ENCODE measurements around the gene KCNQ1. TPM values are rescaled to one million over a fixed set of nuclear protein-coding genes. Genes with fewer than 3 reads are reported as not detected.
"Not testable (repeated sequence)": the region's sequence is repeated elsewhere in the genome, so short reads cannot be mapped to it uniquely, and the experiment has no call there.

Gene KCNQ1
- total RNA-seq, 2 donors from 2014 or later = 51.4 to 55.8 TPM

DNA sequence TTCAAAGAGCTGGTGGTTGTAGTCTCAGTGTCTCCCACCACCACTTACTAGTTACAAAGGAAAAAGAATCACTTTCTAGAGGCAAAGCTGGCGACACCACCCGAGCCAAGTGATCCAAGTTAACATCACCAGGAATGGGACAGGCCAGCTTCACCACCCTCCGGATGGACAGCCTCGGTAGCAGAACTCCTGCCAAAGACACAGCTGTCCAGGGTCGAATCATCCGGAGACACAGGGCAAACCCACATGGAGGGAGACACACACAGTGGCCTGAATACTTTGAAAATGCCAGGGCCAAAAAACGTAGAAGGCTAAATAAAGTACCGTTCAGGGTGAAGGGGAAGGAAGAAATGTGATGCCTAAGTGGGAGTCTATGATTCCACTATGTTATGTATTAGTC lies 33.1 kb downstream of the KCNQ1 start:
- intact Hi-C loops (cut with DNase I) = no loop called here
- Histone ChIP-seq H3K27ac (no peak overlapping the region), H3K36me3 (no peaks in the 10 kb centered on the region), H3K9me3 (no peaks in the 10 kb centered on the region), H3K4me3 (no peak overlapping the region), H3K4me1 (no peaks in the 10 kb centered on the region), H3K27me3 (no peaks in the 10 kb centered on the region), H3K9ac (ENCODE audit: low read depth in 2 of 2, low read length in 2 of 2) (no peak overlapping the region)
- TF ChIP-seq, protein P1, sequence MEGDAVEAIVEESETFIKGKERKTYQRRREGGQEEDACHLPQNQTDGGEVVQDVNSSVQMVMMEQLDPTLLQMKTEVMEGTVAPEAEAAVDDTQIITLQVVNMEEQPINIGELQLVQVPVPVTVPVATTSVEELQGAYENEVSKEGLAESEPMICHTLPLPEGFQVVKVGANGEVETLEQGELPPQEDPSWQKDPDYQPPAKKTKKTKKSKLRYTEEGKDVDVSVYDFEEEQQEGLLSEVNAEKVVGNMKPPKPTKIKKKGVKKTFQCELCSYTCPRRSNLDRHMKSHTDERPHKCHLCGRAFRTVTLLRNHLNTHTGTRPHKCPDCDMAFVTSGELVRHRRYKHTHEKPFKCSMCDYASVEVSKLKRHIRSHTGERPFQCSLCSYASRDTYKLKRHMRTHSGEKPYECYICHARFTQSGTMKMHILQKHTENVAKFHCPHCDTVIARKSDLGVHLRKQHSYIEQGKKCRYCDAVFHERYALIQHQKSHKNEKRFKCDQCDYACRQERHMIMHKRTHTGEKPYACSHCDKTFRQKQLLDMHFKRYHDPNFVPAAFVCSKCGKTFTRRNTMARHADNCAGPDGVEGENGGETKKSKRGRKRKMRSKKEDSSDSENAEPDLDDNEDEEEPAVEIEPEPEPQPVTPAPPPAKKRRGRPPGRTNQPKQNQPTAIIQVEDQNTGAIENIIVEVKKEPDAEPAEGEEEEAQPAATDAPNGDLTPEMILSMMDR (IDR thresholded peaks at IDR 0.05) = no peak
- DNase-seq = no peak

GRCh38 chr11:2480067-2480873 lies 35.5 kb downstream of the KCNQ1 start:
- intact Hi-C loops (cut with DNase I); H3K9ac ChIP-seq (ENCODE audit: low read depth in 2 of 2, low read length in 2 of 2); H3K36me3 ChIP-seq; H3K27ac ChIP-seq; H3K4me1 ChIP-seq; H3K9me3 ChIP-seq; H3K27me3 ChIP-seq; DNase-seq; H3K4me3 ChIP-seq: not testable (repeated sequence)

DNA sequence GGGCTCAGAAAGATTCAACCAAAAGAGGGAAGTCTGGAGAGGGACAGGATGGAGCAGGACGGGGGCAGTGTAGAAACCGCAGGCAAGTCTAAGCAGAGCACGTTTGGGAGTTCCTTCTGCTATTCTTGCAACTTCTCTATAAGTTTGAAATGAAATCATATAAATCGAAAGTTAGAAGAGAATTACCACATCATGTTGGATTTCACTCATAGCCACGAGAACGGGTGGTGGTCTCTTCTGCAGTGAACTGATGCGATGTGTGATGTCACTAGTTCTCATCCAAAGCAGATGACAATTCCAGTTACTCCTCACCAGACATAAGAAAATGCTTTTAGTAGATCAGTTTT lies 36.0 kb downstream of the KCNQ1 start:
- no peak for DNase-seq
- no peak overlapping the region for H3K4me3 ChIP-seq
- H3K27me3 ChIP-seq = no peaks in the 10 kb centered on the region
- no peak overlapping the region for H3K27ac ChIP-seq
- no peak overlapping the region for H3K9ac ChIP-seq (ENCODE audit: low read depth in 2 of 2, low read length in 2 of 2)
- intact Hi-C loops (cut with DNase I) = no loop called here
- H3K36me3 ChIP-seq = no peaks in the 10 kb centered on the region
- H3K4me1 ChIP-seq = no peaks in the 10 kb centered on the region
- TF ChIP-seq, protein P1 (IDR thresholded peaks at IDR 0.05) = no peak
- no peaks in the 10 kb centered on the region for H3K9me3 ChIP-seq

DNA sequence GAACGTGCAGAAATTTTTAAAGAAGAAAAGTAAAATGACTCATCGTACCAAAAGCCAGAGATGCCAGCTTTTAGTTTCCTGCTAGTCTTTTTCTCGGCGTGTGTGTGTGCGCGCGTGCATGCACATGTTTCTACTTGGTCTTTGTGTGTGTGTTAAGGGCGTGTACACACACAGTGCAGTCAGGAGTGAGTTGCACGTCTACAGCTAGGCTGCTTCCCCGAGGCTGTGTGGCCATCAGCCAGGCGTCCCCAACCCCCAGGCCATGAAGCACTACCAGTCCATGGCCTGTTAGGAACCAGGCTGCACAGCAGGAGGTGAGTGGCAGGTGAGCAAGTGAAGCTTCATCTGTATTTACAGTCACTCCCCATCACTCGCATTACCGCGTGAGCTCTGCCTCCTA lies 36.4 kb downstream of the KCNQ1 start:
- Histone ChIP-seq H3K27ac (no peak overlapping the region), H3K9ac (ENCODE audit: low read depth in 2 of 2, low read length in 2 of 2) (no peak overlapping the region), H3K4me3 (no peak overlapping the region), H3K36me3 (no peaks in the 10 kb centered on the region), H3K9me3 (no peaks in the 10 kb centered on the region), H3K4me1 (no peaks in the 10 kb centered on the region), H3K27me3 (no peaks in the 10 kb centered on the region)
- TF ChIP-seq, protein P1 (IDR thresholded peaks at IDR 0.05) = no peak
- no peak for DNase-seq
- intact Hi-C loops (cut with DNase I) = no loop called here

GRCh38 chr11:2482204-2482603 lies 37.4 kb downstream of the KCNQ1 start:
- Histone ChIP-seq H3K9me3 (no peaks in the 10 kb centered on the region), H3K27me3 (no peaks in the 10 kb centered on the region), H3K4me3 (no peak overlapping the region), H3K27ac (no peak overlapping the region), H3K9ac (ENCODE audit: low read depth in 2 of 2, low read length in 2 of 2) (no peak overlapping the region), H3K36me3 (no peaks in the 10 kb centered on the region), H3K4me1 (no peaks in the 10 kb centered on the region)
- TF ChIP-seq, protein P1 (IDR thresholded peaks at IDR 0.05) = no peak
- intact Hi-C loops (cut with DNase I) = no loop called here
- no peak for DNase-seq

DNA sequence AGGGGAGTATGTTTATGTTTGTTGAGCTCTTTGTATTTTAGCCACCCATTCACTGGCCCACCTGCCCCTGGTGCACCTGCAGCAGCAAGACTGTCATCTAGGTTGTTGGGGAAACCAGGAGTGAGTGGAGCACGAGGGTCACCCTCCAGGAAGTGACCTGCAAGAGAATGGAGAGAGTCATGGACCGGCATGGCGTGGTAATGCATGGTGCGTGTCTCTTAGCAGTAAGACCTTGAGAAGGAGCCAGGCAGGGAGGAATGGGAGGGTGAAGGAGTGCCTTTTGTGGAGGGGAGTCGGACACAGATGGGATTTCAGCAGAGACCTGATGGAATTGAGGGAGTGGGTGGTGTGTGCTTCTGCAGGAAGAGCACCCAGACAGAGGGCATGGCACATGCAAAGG lies 37.9 kb downstream of the KCNQ1 start:
- no peak overlapping the region for H3K27ac ChIP-seq
- TF ChIP-seq, protein P1 (IDR thresholded peaks at IDR 0.05) = no peak
- intact Hi-C loops (cut with DNase I) = no loop called here
- H3K4me1 ChIP-seq = no peaks in the 10 kb centered on the region
- no peak overlapping the region for H3K4me3 ChIP-seq
- no peaks in the 10 kb centered on the region for H3K36me3 ChIP-seq
- no peak overlapping the region for H3K9ac ChIP-seq (ENCODE audit: low read depth in 2 of 2, low read length in 2 of 2)
- no peaks in the 10 kb centered on the region for H3K27me3 ChIP-seq
- H3K9me3 ChIP-seq = no peaks in the 10 kb centered on the region
- no peak for DNase-seq
